HG02798 (cell line): ENCODE data around the gene MTA1.

Experiments
- ATAC-seq: cut with Tn5 transposase; IDR thresholded peaks from one replicate; pipeline ENCODE4 v1.9.1; 2021; ENCODE audit warnings: mild to moderate bottlenecking; ENCODE audit not compliant: unreplicated experiment, poor library complexity

Gene MTA1

DNA sequence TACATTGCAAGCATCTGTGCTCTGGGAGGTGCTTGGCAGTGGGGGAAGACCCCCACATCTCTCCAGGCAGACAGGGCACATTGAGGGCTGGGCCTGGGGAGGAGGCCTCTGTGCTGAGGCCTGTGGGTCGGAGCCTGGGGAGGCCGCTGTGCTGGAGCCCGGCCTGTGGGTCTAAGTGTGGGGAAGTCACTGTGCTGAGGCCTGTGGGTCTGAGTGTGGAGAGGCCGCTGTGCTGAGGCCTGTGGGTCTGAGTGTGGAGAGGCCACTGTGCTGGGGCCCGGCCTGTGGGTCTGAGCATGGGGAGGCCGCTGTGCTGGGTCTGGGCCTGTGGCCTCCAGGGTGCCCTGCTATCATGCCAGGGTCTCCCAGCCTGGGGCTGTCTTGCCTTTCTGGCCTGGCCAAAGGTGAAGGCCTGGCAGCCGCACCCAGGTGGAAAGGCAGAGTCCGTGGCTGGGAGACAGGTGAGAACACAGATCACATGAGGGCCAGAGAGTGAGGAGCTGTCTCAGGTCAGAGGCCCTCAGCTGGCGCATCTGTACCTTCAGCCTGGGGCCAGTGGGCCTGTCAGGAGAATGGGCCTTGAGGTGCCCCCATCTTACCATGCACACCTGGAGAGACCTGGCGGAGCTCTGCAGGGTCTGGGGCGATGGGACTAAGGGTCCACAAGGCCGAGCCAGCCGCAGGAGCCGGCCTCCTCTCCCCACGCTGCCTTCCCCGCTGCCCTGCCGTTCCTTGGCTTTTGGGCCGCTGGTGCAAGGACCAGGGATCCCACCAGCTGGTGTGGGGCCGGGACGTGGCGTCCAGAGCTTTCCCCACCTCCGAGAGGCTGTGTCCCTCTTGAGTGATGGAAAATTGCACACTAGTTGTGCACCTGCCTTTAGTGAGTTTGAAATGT lies 36.4 kb downstream of the MTA1 start:
- ATAC-seq = no peak

DNA sequence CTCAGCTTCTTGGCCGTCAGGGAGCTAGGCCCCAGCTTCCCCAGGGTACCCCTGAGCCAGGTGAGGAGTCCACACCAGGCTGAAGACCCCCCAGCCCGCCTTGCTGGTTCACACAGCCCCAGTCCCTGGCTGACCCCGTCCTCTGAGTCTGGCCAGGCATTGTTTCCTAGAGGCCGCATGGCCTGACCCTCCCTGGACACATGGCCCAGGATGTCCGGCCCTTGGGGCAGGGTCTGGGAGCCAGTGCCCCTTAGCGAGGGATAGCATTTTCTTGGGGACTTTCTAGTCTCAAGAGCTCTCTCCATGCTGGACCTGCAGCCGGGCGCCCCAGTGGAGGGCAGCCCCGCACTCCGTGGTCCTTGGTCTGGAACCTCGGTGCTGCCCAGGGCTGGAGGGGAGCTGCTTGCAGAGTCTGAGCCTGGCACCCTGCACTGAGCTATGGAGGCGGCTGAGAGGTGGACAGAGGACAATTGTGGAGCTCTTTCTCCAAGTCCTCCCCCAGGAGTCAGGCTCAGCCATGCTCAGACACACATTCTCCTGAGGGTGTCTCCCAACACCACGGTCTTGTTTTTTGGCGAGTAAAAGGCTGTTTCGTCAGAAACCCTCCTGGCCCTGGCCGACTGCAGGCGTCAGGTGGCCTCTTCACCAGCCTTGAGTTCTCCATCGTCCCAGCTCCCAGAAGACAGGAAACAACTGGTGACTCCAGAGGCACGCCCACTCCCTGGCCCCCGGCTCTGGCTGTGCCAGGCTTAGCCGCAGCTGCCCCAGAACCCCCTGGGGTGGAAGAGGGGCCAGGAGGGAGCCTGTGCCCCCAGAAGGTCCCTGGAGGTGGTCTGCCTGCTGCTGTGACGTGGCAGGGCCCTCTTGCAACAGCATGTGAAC lies 37.4 kb downstream of the MTA1 start:
- ATAC-seq = no peak

DNA sequence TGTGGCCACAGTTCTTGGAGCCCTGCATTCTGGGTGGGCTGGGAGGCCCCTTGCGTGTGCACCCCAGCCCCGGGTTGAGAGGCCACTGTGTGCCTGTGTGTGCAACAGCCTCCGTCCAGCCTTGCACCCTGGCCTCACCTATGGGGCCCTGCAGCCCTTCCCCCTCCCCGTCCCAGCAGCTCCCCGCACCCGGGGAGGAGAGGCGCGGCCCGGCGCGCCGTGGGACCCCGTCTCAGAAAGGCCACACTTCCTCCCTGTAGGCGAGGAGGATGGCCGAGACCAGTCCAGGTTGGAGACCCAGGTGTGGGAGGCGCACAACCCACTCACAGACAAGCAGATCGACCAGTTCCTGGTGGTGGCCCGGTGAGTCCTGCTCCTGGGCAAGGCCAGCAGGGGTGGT lies 38.4 kb downstream of the MTA1 start:
- ATAC-seq = no peak

DNA sequence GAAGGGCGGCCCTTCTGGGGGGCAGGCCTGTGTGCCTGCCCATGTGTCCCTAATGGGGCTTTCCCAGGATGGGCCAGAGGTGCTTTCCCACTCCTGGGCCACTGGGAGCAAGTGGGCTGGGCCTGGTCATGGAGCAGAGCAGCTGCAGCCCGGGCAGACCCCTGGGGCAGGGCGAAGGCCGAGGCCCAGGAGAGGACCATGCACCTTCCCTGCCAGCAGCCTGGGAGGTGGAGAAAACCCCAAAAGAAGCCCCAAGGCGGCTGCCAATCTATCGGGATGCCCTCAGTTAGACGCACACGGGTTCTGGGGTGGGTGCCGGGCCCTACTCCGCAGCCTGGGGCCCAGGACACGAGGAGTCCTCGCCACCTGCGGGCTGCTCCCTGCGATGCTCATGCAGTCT lies 38.9 kb downstream of the MTA1 start:
- no peak for ATAC-seq

DNA sequence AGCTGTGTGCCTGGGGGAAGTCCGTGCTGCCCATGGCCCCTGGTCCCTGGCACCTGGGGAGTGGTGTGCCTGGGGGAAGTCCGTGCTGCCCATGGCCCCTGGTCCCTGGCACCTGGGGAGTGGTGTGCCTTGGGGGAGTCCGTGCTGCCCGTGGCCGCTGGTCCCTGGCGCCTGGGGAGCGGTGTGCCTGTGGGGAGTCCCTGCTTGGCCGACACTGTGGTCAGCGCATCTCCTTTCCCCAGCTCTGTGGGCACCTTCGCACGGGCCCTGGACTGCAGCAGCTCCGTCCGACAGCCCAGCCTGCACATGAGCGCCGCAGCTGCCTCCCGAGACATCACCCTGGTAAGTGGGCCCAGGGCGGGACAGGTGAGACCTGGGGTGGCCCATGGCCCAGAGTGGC lies 40.5 kb downstream of the MTA1 start:
- ATAC-seq = no peak

DNA sequence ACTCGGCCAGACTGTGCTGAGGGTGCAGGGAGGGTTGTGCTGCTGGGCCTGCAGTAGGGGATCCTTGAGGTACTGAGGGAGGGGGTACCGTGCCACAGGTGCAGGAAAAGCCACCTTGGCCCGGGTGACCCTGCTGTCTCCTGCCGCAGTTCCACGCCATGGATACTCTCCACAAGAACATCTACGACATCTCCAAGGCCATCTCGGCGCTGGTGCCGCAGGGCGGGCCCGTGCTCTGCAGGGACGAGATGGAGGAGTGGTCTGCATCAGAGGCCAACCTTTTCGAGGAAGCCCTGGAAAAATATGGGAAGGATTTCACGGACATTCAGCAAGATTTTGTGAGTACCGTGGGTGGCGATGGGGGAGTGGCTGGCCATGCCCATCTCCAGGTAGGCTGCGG lies 41.0 kb downstream of the MTA1 start:
- no peak for ATAC-seq

DNA sequence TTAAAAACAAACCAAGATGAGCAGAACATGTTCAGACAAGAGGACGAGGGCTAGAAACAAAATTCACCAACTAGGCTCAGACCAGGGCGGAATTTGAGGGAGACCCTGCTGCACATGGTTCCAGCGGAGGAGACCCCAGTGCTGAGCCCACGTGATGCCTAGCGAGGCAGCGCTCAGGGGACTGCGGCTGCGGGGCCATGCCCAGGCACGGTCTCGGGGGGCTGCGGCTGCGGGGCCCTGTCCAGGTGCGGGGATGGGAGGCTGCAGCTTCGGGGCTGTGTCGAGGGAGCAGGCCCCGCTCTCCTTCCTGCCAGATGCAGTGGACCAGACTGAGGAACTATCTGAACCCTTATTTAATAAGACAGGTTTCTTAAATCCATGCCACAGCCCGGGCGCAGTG lies 42.3 kb downstream of the MTA1 start:
- no peak for ATAC-seq

DNA sequence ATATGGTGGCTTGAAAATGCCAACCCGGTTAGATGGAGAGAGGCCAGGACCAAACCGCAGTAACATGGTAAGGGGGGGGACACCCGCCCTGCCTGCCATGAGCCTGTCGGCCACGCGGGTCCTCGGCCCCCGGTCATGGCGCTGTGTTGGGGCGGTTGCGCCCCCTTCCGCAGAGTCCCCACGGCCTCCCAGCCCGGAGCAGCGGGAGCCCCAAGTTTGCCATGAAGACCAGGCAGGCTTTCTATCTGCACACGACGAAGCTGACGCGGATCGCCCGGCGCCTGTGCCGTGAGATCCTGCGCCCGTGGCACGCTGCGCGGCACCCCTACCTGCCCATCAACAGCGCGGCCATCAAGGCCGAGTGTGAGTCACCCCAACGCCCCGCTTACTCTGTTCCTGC lies 44.9 kb downstream of the MTA1 start:
- ATAC-seq = no peak

DNA sequence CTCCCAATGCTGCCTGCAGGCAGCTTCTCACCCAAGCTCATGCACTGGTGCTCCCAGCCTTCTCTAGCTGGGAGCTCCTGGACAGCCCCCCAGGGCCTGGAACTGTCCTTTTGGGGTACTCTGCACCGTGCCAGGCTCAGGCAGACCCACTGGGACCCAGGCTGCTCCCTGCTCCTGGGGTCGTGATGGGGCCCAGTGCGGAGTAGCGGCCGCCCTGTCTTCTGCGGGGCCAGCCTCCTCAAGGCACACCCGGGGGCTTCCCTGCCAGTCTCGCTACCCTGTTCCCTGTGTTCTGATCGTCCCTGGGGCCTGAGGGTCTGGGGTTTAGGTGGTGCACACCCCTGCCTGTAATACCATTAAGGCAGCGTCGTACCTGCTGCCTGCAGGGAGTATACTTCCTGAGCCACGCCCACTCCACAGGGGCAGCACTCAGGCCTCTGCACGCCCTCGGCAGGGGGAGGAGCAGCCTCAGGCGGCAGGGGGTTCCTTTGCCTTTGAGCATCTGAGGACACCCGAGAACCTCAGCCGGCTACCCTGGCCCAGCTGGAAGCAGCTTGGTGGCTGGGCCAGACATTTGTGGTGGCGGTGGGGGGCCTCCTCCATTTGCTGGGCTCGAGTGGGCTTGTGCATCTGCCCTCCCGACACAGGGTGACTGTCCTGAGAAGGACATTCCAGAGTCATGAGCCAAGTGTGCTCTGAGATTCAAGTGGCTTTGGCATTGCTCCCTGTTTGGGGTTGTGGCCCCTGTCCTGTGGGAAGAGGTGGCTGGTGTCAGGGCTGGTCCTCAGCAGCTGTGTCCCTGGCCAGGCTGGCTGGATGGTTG lies 45.8 kb downstream of the MTA1 start:
- no peak for ATAC-seq

DNA sequence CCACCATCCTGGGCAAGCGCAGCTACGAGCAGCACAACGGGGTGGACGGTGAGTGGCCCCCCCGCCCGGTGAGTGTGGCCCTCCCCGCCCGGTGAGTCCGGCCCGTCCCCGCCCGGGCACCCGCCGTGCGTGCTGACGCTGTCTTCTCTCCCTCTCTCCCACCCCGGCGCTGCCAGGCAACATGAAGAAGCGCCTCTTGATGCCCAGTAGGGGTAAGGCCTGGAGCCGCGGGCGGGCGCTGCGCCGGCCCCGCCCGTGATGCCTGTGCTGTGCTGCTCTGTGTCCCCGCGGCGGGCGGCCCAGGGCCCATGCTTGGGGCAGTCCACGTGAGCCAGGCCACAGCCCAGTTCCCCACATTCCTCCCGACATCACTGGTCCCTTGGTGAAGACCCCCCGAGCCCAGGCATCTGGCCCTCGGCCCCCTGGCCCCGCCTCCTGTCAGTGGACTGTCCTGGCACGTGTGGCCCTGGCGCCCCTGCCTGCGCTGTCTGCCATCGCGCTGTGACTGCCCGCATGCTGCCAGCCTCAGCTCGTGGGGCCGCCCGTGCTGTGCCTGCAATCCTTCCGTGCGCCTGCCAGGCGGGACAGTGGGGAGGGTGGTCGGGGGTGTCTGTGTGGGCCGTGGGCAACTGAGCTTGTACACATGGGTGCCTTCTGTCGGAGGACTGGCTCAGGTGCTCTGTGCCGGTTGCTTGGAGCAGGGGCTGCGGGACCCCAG lies 47.1 kb downstream of the MTA1 start:
- no peak for ATAC-seq

DNA sequence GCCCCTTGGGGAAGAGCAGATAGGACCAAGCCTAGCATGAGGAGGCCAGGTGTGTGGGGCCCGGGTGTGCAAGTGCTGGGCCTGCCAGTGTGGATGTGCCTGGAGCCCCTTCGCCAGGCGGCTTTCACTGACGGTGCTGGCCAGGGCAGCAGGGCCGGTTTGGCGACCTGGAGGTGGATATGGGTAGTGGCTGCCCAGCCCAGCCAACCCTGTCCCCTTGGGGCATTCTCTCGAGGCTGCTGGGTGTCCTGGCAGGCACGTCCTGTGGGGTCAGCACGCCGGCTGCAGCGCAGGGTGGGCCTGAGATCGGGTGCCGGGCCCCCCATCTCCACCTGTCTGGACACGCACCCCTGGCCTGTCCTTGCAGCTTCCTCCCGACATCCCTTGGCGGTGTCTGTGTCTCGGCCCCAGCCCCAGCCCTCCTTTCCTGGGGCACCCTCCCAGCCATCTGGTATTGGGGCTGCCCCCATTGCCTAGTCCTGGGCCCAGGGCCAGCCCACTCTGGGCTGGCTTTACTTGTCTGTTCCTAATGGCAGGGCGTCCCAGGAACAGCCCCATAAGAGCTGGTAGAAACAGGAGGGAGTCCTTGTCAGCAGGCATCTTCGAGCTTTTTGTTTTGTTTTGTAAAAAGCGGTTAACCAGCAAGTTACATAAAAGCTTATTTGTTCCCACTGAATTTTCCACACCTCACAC lies 47.8 kb downstream of the MTA1 start:
- ATAC-seq = no peak

DNA sequence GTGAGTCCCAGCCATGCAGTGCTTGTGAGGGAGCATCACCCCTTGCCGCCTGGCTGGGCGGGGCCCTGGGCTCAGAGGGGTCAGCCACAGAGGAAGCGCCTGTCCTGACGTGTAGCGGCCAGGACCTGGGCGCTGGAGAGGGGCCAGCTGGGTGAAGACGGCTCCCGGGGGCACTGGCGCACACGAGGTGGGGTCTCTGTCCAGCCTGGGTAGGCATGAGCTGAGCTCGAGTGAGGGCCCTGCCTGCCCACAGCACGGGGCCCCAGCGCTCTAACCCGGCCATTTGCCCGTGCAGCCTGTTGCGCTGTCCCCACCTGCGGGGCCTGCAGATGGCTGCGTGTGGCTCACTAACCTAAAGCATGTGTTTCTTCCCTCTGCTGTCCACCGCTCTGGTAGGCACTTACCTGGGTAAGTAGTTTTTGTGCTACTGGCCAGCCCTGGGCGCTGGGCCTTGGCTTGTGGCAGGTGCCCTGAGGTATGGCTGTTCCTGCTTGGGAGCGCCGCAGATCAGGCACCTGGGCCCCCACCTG lies 48.4 kb downstream of the MTA1 start:
- ATAC-seq = no peak

DNA sequence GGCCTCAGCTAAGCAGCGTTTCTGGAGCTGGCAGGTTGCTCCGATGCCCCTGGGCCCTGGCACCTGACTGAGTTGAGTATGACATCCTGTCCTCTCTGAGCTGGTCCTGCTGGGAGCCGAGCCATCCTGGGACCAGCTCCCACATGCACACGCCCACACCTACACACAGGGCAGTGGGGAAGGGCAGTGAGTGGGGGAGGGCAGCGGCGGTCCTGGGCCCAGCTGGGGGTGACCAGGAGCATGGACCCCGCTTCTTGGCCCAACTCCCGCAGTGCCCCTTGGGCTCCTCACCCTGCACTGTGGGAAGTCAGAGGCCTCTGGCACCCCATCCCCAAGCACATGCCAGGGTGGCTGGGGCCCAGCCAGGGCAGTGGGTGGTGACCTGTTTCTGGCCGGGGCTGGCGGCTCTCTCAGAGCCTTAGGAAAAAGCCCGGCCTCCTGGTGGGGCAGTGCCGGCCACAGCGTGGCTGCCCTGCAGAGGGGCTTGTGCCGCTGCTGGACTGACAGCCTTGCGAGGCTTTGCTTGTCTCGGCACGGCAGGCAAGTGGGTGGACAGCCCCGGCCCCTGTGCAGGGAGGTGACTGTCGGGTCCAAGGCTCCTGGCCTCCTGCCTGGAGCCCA lies 49.1 kb downstream of the MTA1 start:
- ATAC-seq = no peak

DNA sequence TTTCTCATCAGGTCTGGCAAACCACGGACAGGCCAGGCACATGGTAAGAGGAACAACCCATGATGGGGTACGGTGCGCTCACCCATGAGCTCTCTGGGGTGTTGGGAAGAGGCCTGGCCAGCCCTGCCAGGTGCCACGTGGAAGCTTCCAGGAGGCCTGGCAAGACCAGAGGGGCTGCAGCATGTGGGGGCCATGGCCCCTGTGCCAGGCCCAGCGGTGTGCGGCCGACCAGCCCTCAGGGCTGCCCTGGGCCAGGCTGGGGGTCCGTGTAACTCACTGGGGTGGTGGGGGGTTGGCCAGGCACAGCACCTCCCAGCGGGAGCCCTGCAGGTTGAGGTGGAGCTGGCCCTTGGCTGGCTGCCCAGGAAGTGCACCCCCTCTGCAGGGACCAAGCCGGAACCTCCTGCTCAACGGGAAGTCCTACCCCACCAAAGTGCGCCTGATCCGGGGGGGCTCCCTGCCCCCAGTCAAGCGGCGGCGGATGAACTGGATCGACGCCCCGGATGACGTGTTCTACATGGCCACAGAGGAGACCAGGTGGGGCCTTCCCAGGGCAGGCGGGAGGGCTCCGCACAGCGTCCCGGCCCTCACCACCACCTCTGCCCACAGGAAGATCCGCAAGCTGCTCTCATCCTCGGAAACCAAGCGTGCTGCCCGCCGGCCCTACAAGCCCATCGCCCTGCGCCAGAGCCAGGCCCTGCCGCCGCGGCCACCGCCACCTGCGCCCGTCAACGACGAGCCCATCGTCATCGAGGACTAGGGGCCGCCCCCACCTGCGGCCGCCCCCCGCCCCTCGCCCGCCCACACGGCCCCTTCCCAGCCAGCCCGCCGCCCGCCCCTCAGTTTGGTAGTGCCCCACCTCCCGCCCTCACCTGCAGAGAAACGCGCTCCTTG lies 50.1 kb downstream of the MTA1 start:
- ATAC-seq = no peak

DNA sequence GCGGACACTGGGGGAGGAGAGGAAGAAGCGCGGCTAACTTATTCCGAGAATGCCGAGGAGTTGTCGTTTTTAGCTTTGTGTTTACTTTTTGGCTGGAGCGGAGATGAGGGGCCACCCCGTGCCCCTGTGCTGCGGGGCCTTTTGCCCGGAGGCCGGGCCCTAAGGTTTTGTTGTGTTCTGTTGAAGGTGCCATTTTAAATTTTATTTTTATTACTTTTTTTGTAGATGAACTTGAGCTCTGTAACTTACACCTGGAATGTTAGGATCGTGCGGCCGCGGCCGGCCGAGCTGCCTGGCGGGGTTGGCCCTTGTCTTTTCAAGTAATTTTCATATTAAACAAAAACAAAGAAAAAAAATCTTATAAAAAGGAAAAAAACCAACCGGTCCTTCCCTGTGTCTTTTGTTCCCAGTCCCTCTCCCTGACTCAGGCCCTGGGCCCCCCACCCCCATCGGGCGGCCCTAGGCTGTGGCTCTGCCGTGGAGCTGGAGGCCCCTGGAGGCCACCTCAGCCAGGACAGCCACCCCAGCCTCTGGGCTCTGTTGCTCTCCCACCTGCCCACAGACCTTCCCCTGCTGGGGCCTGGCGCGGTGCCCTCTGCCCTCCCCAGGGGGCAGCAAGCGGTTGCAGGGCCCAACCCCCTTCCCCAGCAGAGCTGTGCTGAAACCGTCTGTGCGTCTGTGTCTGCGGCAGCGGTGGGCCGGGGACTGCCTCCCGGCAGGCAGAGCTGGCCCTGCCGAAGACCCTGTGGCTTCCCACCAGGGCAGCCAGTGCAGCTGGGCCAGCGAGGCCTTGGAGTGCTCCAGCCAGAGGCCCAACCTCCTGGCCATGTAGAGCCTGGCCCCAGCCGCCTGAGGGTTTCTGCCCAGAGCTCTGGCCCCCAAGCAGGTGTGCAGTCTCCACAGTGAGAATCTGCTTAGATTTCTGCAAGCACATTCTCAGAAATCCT lies 51.0 kb downstream of the MTA1 start:
- ATAC-seq = no peak

DNA sequence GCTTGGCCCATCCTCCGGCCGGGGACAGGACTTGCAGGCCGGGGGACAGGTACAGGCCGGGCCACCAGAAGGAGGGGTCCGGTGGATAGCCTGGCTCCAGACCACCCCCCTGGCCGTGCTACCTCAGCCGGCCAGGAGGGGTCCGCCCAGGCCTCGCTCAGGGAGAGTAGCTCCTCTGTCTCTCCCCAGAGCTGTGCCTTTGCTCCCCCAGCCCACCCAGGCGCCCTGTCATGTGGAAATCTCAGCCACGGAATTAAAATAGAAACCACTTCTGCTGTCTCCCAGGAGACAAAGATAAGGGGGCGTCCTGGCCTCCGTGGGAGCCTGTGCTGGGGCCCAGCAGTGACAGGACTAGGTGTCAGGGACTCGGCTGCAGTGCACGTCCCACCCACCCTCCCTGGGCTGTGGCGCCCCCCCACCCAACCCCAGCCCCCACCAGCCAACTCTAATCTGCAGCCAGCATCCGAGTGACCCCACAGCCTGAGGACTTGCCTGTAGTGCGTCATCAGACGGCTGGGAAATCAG lies 51.7 kb downstream of the MTA1 start:
- no peak for ATAC-seq
